Retinal pigment epithelial cell (primary cell): ENCODE results near the gene SAMD10.

Experiments used
- DNase-seq: peaks from one replicate; pipeline ENCODE4 v3.0.0-alpha.2; 2010; ENCODE audit warnings: low read depth
- H3K4me3 ChIP-seq: 2 replicates; pipeline ENCODE4 v1.5.1; 2011; ENCODE audit warnings: mild to moderate bottlenecking, low read length, control low read depth, moderate library complexity
- TF ChIP-seq, protein P1 (sequence below): conservative IDR thresholded peaks from 2 replicates; pipeline ENCODE4 v1.5.1; 2011; ENCODE audit warnings: low read depth, low read length, control low read depth, inconsistent platforms

The SAMD10 gene

DNA sequence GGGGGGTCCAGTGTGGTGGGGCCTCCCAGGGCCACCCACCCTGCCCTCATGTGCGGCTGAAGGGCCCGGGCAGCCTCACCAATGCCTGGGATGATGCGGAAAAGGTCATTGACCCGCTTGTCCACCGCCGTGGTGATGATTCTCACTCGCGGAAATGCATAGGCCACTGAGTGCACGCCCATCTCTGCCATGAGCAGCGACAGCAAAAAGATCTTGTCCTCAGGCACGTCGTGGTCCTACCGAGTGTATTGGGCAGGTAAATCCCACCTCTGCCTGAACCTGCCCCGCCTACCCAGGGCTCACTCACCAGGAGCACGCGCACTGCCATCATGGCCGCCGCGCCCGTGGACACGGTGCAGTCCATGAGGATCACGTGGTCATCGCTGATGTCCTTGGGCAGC lies 39.4 kb downstream of the SAMD10 start:
- TF ChIP-seq, protein P1, sequence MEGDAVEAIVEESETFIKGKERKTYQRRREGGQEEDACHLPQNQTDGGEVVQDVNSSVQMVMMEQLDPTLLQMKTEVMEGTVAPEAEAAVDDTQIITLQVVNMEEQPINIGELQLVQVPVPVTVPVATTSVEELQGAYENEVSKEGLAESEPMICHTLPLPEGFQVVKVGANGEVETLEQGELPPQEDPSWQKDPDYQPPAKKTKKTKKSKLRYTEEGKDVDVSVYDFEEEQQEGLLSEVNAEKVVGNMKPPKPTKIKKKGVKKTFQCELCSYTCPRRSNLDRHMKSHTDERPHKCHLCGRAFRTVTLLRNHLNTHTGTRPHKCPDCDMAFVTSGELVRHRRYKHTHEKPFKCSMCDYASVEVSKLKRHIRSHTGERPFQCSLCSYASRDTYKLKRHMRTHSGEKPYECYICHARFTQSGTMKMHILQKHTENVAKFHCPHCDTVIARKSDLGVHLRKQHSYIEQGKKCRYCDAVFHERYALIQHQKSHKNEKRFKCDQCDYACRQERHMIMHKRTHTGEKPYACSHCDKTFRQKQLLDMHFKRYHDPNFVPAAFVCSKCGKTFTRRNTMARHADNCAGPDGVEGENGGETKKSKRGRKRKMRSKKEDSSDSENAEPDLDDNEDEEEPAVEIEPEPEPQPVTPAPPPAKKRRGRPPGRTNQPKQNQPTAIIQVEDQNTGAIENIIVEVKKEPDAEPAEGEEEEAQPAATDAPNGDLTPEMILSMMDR: no peak
- no peak for DNase-seq
- H3K4me3 ChIP-seq: no peak overlapping the region

DNA sequence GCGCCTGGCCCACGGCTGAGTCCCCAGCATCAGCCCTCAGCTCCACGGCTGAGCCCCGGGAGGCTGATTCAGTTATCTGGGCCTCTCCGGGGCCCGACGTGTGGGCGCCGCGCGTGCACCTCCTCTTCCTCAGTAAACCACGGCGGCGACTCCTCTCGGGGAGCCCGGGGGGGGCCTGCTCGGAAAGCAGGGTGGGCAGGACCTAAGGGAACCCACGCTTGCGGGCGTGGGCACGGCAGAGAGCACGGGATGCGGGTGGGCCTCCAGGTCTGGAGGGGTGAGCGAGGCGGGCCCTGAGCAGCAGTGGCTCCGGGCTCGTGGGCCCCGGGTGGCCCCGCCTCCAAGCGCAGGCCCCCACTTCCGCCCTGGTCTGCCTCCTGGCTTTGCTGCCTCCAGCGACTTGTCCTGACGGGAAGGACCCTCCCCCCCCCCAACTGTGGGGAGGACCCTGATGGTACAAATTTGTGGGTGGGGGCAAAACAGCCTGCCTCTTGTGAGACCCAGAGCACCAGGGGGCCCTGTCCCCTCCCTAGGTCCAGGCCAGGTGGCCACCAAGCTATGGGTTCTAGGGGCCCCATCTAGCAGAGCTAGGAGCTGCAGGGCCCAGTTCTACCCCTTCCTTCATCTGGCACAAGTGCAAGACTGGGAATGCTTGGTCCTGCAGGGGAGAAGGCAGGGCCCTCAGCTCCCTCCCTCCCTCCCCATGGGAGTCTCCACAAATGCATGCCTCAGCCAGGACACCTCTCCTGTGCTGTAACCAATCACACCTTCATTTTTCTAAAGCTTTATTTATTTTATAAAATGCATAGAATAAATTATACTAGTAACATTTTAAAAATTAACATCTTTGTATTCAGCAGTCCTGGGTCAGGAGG lies 40.1 kb downstream of the SAMD10 start:
- DNase-seq: no peak

DNA sequence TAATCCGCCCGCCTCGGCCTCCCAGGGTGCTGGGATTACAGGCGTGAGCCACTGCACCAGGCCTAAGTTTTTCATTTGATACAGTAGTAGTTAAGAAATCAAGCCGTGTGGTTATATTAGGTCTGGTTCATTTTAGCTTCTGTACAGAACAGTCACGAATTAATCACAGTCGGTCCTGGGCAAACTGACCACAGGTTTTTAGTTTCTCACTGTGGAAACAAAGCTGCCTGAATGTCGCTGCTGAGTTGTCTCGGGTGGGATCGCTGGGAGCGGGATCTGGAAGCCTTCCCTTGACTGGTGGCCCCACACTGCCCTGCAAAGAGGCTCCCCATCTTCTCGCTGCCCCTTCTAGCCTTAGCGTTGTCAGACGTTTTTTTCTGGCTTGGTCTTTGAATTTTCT lies 41.8 kb downstream of the SAMD10 start:
- no peak for DNase-seq
- no peak overlapping the region for H3K4me3 ChIP-seq
- TF ChIP-seq, protein P1: no peak

More for the DNA sequence above, 40.1 kb downstream of the SAMD10 start:
- H3K4me3 ChIP-seq: no peak overlapping the region
- TF ChIP-seq, protein P1: no peak

DNA sequence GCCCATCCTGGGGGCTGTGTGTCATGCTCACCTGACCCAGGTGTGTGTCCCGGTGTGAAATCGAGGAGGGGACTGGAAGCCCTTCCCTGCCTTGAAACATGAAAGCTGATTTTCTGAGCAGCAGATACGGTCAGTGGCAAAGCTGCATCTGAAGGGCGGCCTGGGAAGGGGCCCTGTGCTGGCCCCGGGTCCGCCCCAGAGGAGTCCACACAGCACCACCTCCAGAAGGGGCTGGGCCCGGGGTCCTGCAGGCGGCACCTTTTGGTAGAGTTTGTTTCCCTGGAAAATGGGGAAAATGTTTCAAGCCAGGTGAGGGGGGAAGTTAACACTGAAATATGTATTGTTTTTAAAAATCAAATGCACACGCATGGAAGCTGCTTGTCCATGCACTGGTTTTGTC lies 44.0 kb downstream of the SAMD10 start:
- no peak for DNase-seq
- TF ChIP-seq, protein P1: no peak
- no peak overlapping the region for H3K4me3 ChIP-seq

DNA sequence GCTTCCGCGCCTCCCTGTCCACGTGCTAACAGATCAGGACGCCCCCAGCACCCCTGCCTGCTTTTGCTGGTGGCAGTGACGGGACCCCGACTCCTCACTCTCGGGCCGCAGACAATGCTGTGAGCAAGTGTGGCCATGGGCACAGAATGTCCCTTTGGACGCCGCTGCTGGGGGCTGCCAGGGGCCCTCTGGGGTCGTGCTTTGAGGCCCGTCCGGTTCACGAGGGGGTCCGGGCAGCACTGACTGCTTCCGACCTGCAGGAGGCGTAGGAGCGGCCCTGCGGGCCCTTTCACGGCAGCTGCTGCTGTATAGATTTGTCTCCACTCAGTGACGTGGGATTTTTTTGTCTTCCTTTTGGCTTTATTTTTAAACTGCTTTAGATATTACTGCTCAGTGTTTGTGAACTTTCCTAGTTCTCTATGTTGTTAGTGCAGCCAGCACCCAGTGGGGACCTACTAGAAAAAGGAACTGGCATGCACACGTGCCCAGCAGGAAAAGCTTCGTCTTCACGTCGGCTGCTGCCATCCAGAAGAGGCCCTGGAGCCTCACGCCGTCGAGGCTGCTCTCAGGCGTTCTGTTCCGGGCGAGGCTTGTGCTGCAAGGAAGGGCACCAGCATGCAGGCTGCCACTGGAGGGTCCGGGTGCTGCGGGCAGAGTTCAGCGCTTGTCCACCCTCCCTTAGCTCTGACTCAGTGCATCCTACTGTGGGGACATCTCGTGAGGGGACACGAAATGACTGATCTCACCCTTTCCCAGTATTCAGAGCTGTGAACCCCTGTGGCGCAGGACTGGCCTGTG lies 45.0 kb downstream of the SAMD10 start:
- DNase-seq: no peak

DNA sequence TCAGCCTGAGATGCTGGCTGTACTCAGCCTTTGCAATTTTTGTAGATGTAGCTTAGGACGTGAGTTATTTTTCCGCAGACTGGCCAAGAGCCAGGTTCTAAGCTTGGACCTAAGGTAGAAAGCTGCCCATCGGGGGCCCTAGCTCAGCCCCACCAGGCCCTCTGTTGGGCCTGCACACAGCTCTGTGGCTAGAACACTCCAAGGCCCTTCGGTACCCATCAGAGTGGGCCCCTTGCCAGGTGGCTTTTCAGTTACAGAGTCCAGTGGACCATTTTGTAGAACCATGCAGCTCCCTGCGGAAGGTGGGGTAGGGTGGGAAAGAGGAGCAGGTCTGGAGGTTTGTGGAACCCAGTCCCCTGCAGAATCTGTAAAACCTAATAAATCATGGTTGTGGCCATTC lies 45.8 kb downstream of the SAMD10 start:
- TF ChIP-seq, protein P1: no peak
- no peak overlapping the region for H3K4me3 ChIP-seq
- no peak for DNase-seq

More for the DNA sequence above, 45.0 kb downstream of the SAMD10 start:
- TF ChIP-seq, protein P1: peak; percentile 62
- H3K4me3 ChIP-seq: no peak overlapping the region
